HepG2 (cell line): Measurements from ENCODE around the gene TMTC2.

Experiments used
- CHD2 ChIP-seq: IDR thresholded peaks from 2 replicates; pipeline ENCODE4 v1.6.1; 2011; ENCODE audit warnings: low read depth, low read length, improper control_type of control experiment
- POLR2A ChIP-seq, 2 experiments: IDR thresholded peaks; 2 replicates each; pipeline ENCODE4 v1.6.1; 2011; ENCODE audit warnings: low read depth in 2 of 2, low read length in 2 of 2, mild to moderate bottlenecking in 1 of 2, moderate library complexity in 1 of 2; ENCODE audit not compliant: insufficient read depth in 1 of 2
- RFX1 ChIP-seq: fragments of 450-650 bp; IDR thresholded peaks from 2 replicates; pipeline ENCODE4 v1.6.1; 2017
- ZFP41 ChIP-seq: sonication (generic); formaldehyde crosslinking; IDR thresholded peaks from 2 replicates; pipeline ENCODE4 v1.4.0; 2020; ENCODE audit warnings: mild to moderate bottlenecking, missing genetic modification reagents, borderline replicate concordance
- ZNF510 ChIP-seq: sonication (generic); formaldehyde crosslinking; IDR thresholded peaks from 2 replicates; pipeline ENCODE4 v1.4.0; 2020; ENCODE audit warnings: low read depth, mild to moderate bottlenecking, missing genetic modification reagents

DNA sequence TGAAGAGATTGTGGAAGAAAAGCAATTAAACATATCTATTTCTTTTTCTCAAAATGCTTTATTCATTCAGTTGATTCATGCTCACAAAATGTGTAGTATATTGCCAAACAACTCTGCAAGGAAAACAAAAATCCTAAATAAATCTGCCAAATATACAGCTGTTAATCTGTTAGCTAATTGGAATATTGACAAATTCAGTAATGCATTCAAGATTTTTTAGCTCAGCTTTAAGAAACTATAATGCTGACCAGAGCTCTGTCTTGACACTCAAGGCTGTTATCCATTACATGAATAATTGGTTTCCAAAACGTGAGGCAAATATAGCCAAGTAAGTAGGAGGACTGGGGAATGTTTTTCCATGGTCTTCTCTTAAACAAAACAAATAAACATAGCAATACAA is 146.8 kb downstream of the TMTC2 start:
- TF ChIP-seq CHD2, result no peak
- no peak for TF ChIP-seq RFX1
- TF ChIP-seq ZFP41 (CRISPR knock-in tag), result no peak
- no peak for TF ChIP-seq POLR2A (IDR thresholded peaks at IDR 0.05; ENCODE audit: insufficient read depth in 1 of 2, low read depth in 2 of 2, low read length in 2 of 2)
- TF ChIP-seq ZNF510, result no peak
